Stimulated activated CD8-positive, alpha-beta memory T cell treated with anti-CD3 and anti-CD28 coated beads, Interleukin-12 subunit alpha, Interleukin-12 subunit beta, amount 100 ng/mL, for 24 hours (primary cell): Measurements from ENCODE around the gene NEU2.
"Not testable (repeated sequence)": the region's sequence is repeated elsewhere in the genome, so short reads cannot be mapped to it uniquely, and the experiment has no call there.

ENCODE experiments used
- DNase-seq: peaks from one replicate; pipeline ENCODE4 v3.0.0-alpha.2; 2020; ENCODE audit errors: extremely low read depth

Gene NEU2

DNA sequence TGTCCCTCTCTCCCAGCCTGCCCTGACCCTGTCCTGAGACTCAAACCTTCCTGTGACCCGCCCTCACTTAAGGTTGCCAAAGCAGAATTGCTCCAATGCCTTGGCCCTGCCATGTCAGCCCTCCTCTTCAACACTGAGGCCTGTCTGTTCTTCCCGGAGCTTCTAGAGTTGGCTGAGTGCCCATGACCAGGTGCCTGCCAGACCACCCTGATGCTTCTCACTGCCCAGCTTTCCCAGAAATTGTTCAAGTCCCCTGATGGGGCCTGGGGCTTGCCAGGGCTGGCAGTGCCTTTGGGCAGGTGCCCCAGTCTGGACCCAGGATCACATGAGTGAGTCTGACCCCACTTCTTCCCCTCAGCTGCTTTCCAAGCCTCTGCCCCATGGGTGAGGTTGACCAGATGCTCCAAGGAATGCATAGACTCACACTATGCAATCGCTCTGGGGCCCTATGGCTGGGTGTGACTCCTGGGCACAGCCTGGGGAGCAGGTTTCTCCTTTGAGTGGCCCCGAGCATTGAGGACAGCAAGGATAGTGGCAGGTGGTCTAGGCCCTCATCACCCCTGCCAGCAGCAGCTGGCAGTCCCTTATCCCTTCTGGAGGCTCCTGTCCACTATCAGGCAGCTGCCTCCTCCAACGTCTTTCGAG, 24.6 kb downstream of the NEU2 start:
- DNase-seq, result no peak

DNA sequence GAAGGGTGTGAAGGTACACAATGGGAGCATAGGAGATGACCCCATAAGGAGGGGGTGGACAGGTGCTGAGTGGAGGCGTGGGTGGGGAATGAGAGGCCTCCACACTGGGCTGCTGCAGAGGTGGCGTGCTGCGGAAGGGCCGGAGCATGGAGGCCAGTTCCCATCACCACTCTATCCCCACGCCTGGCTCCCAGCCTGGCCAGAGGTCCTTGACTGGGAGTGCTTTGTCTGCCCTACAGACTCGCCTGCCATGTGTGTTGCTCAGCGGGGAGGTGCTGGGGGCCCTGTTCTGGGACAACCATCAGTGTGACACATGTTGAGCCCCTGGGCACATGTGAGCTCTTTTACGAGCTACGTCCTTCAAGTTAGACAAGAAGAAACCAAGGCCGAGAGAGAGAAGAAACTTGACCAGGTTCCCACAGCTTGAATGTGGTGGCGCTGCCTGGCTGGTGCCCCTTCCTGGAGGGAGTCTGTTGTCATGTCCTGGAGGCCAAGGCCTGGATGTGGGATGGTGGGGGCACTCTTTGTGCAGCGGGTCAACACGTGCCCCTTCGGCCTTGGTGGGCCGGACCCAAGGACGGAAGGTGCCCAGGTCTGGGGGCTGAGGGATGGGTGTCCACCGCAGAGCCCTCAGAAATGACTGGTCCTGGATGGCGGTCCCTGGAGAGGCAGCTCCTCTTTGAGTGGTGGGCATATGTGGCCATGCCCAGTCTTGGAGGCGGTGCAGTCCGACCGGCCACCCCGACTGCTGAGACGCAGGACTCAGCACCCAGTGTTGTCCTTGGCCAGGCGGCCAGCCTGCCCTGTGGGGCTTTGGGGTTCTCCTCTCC, 26.5 kb downstream of the NEU2 start:
- DNase-seq, result no peak

DNA sequence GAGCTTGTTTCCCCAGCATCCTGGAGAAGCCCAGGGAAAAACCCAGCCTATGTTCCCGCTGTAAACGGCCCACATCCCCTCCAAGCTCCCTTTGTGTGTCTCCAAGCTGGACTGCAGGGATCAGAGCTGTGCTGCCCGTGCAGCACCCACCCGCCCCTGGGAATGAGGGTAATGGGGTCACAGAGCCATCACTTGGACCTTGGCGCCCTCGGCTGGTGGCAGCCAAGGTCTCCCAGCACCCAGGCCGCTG, 27.0 kb downstream of the NEU2 start:
- no peak for DNase-seq

- DNase-seq, result no peak
These were observed 27.5 kb downstream of the NEU2 start, which contains the start of gene INPP5D for GRCh38 chr2:233059797-233060500. INPP5D (plus strand) TSS chr2:233060342; CDS start chr2:233060479, 137 bp downstream.

GRCh38 chr2:233060501-233060979, 28.1 kb downstream of the NEU2 start:
- no peak for DNase-seq

GRCh38 chr2:233060980-233061590, 28.6 kb downstream of the NEU2 start:
- DNase-seq, result no peak

- no peak for DNase-seq
These were observed 29.3 kb downstream of the NEU2 start for GRCh38 chr2:233061591-233062450.

DNA sequence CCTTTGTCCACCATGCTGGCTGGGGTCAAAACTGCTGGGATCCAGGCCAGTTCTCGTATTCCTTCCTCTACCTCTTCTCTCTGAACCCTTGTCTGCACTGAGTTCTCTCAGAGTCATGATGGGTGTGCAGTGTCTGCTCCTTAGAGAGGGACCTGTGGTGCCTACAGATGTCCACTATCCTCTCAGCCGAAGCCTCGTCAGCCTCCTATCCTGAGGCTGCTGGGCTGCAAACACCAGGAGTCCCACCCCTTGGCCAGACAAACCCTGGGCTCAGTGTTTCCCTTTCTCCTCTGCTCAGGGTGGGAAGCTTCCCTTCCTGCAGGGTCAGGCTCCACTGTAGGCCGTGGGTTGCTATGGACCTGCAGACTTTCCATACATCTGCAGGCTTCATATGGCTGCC, 30.0 kb downstream of the NEU2 start:
- DNase-seq, result no peak

- DNase-seq, result no peak
These were observed 30.4 kb downstream of the NEU2 start for GRCh38 chr2:233062946-233063268.

DNA sequence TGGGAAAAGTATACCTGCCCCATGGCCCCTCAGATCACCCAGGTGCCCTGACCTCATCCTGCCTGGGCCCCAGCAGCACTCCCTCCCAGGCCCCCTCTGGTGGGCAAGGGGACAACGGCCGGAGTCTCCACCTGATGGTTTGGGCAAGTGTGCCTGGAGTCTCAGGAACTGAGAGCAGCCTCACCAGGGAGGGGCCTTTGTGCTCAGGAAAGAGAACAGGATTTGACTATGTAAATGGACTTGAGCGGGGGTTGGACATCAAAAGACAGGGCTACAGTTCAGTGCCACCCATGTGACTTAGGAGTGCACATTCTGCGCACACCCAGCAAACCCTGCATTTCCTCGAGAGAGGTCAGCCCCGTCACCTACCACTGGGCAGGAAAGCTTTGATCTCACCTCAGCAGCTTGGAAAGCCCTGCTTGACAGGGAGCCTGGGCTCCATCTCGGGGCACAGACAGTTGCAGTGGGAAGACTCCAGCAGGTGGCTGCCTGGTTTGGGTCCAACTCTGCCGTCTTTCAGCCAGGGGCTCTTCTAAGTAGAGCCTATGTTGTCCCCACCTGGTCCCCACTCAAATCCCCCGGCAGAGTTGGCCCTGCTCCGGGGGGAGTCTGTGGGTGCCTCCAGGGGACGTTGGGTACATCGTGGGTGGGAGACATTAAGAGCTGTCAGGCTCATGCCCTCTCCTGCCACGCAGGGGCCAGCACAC, 30.9 kb downstream of the NEU2 start:
- DNase-seq, result no peak

- DNase-seq, result no peak
These were observed 31.5 kb downstream of the NEU2 start for GRCh38 chr2:233063976-233064411.

- no peak for DNase-seq
These were observed 32.2 kb downstream of the NEU2 start for GRCh38 chr2:233064530-233065199.

GRCh38 chr2:233065200-233065589, 32.7 kb downstream of the NEU2 start:
- DNase-seq, result not testable (repeated sequence)

- no peak for DNase-seq
These were observed 33.5 kb downstream of the NEU2 start for GRCh38 chr2:233065954-233066470.

GRCh38 chr2:233068762-233069418, 36.4 kb downstream of the NEU2 start:
- no peak for DNase-seq

DNA sequence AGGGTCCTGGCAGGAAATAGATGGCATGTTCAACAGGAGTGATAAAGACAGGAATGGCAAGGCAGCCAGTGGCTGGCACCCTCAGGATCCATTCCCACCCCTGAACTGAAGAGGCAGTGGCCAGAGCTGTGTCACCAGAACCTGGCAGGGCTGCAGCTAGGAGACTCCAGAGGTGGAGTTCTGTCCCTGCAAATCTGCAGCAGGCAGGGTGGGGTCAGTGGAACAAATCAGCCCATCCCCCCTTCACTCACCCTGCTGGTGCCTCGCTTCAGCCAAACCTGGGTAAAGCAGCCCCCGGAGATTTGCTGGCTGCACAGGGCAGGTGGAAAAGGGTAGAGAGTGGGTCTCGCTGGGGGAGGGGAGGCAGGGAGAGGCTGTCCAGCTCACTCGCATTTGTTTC, 40.4 kb downstream of the NEU2 start:
- DNase-seq, result no peak

GRCh38 chr2:233074106-233074505, 41.6 kb downstream of the NEU2 start:
- no peak for DNase-seq

- DNase-seq, result no peak
These were observed 42.9 kb downstream of the NEU2 start for GRCh38 chr2:233075141-233075965.

GRCh38 chr2:233075966-233076339, 43.5 kb downstream of the NEU2 start:
- DNase-seq, result no peak
